GM23338 (cell line): Measurements from ENCODE around the gene SMTNL1. TPM values are rescaled to one million over a fixed set of nuclear protein-coding genes. Genes with fewer than 3 reads are reported as not detected.

Source experiments
- ATAC-seq: fragments of 200-7000 bp; cut with Tn5 transposase; 3 replicates; pipeline ENCODE4 v1.9.1; 2020
- DNase-seq: peaks from one replicate; pipeline ENCODE4 v3.0.0-alpha.2; 2015; ENCODE audit warnings: low spot score
- H2AFZ ChIP-seq: fragments of 200-600 bp; sonication (generic); 2 replicates; pipeline ENCODE4 v1.8.0; 2016; ENCODE audit warnings: antibody characterized with exemption, mild to moderate bottlenecking, moderate library complexity
- H3F3A ChIP-seq: fragments of 200-600 bp; sonication (generic); replicated peaks from 2 replicates; pipeline ENCODE4 v1.8.0; 2017; ENCODE audit warnings: antibody characterized with exemption, mixed run types, low read depth
- H3K27ac ChIP-seq: fragments of 200-600 bp; sonication (generic); 2 replicates; pipeline ENCODE4 v1.6.1; 2016; ENCODE audit warnings: low read depth
- H3K27me3 ChIP-seq: fragments of 200-600 bp; sonication (generic); 2 replicates; pipeline ENCODE4 v1.8.0; 2016; ENCODE audit warnings: mild to moderate bottlenecking, mixed run types, moderate library complexity; ENCODE audit not compliant: insufficient read depth
- H3K36me3 ChIP-seq: fragments of 200-600 bp; sonication (generic); 2 replicates; pipeline ENCODE4 v1.8.0; 2016; ENCODE audit warnings: mild to moderate bottlenecking; ENCODE audit not compliant: insufficient read depth
- H3K4me1 ChIP-seq: fragments of 200-600 bp; sonication (generic); 2 replicates; pipeline ENCODE4 v1.8.0; 2016; ENCODE audit warnings: mild to moderate bottlenecking, moderate library complexity; ENCODE audit not compliant: insufficient read depth
- H3K4me2 ChIP-seq: fragments of 200-600 bp; sonication (generic); 2 replicates; pipeline ENCODE4 v1.7.1; 2017; ENCODE audit warnings: mixed run types
- H3K4me3 ChIP-seq: fragments of 200-600 bp; sonication (generic); 2 replicates; pipeline ENCODE4 v1.6.1; 2016; ENCODE audit warnings: mixed run types
- H3K79me2 ChIP-seq: fragments of 200-600 bp; sonication (generic); replicated peaks from 2 replicates; pipeline ENCODE4 v1.8.0; 2017; ENCODE audit warnings: mild to moderate bottlenecking; ENCODE audit not compliant: insufficient read depth
- H3K9me2 ChIP-seq: fragments of 200-600 bp; sonication (generic); 2 replicates; pipeline ENCODE4 v1.8.0; 2017; ENCODE audit not compliant: insufficient read depth
- H4K20me1 ChIP-seq: fragments of 200-600 bp; sonication (generic); replicated peaks from 2 replicates; pipeline ENCODE4 v1.8.0; 2017; ENCODE audit warnings: mild to moderate bottlenecking; ENCODE audit not compliant: insufficient read depth
- H3K27ac Mint-ChIP-seq: 2 replicates; pipeline ENCODE4 v1.8.0; 2020; ENCODE audit warnings: inconsistent platforms, mild to moderate bottlenecking, moderate library complexity, mixed read lengths
- H3K27me3 Mint-ChIP-seq: 3 replicates; pipeline ENCODE4 v1.8.0; 2022; ENCODE audit warnings: low read depth, mild to moderate bottlenecking, moderate library complexity, mixed read lengths, inconsistent platforms; ENCODE audit not compliant: insufficient read depth, poor library complexity
- H3K36me3 Mint-ChIP-seq: 3 replicates; pipeline ENCODE4 v1.8.0; 2021; ENCODE audit warnings: low read depth, mild to moderate bottlenecking, inconsistent platforms, moderate library complexity, mixed read lengths
- H3K4me1 Mint-ChIP-seq: 3 replicates; pipeline ENCODE4 v1.8.0; 2020; ENCODE audit warnings: mild to moderate bottlenecking, inconsistent platforms, mixed read lengths
- H3K4me3 Mint-ChIP-seq: 3 replicates; pipeline ENCODE4 v1.8.0; 2021; ENCODE audit warnings: moderate library complexity, mild to moderate bottlenecking, inconsistent platforms, mixed read lengths
- H3K9me3 Mint-ChIP-seq: 3 replicates; pipeline ENCODE4 v1.8.0; 2020; ENCODE audit warnings: moderate library complexity, mild to moderate bottlenecking, inconsistent platforms, mixed read lengths
- JUNB ChIP-seq: IDR thresholded peaks from one replicate; pipeline ENCODE4 v1.6.1; 2016; ENCODE audit warnings: antibody characterized with exemption; ENCODE audit not compliant: unreplicated experiment
- POLR2AphosphoS5 ChIP-seq: IDR thresholded peaks from 2 replicates; pipeline ENCODE4 v1.6.1; 2016; ENCODE audit warnings: antibody characterized with exemption, low read depth
- STAT1 ChIP-seq: IDR thresholded peaks from one replicate; pipeline ENCODE4 v1.6.1; 2016; ENCODE audit warnings: antibody characterized with exemption; ENCODE audit not compliant: unreplicated experiment
- ZNF114 ChIP-seq: fragments of 250-450 bp; sonication (Bioruptor Pico); IDR thresholded peaks from 2 replicates; pipeline ENCODE4 v1.5.0; 2020; ENCODE audit warnings: mild to moderate bottlenecking, moderate library complexity
- ZNF331 ChIP-seq: fragments of 250-450 bp; sonication (Bioruptor Pico); IDR thresholded peaks from 2 replicates; pipeline ENCODE4 v1.5.0; 2020; ENCODE audit warnings: low read depth, mild to moderate bottlenecking, moderate library complexity
- polyA plus RNA-seq: library from polyadenylated mRNA; unstranded; fragments of >200 nt; fragmentation: Nextera tagmentation; extraction: Ambion mirVana; gene quantifications from 2 replicates; pipeline ENCODE4 v1.2.1, GENCODE V29; 2016
- total RNA-seq: library from RNA; depleted of rRNA; stranded (reverse); fragments of >200 nt; shearing (Covaris generic); gene quantifications from 2 replicates; pipeline ENCODE4 v1.2.3, GENCODE V29; 2014
- TF ChIP-seq, protein P1 (sequence below): fragments of 250-450 bp; sonication (Bioruptor Pico); IDR thresholded peaks from 2 replicates; pipeline ENCODE4 v1.5.0; 2020; ENCODE audit warnings: mild to moderate bottlenecking, moderate library complexity
- TF ChIP-seq, protein P2 (sequence below): IDR thresholded peaks from one replicate; pipeline ENCODE4 v1.6.1; 2018; ENCODE audit warnings: antibody characterized with exemption; ENCODE audit not compliant: unreplicated experiment
- TF ChIP-seq, protein P3 (sequence below): IDR thresholded peaks from 2 replicates; pipeline ENCODE4 v1.6.1; 2016; ENCODE audit warnings: antibody characterized with exemption

Gene SMTNL1
- total and polyA plus RNA-seq, 2 experiments from 2014 or later = 0.31 to 0.70 TPM

DNA sequence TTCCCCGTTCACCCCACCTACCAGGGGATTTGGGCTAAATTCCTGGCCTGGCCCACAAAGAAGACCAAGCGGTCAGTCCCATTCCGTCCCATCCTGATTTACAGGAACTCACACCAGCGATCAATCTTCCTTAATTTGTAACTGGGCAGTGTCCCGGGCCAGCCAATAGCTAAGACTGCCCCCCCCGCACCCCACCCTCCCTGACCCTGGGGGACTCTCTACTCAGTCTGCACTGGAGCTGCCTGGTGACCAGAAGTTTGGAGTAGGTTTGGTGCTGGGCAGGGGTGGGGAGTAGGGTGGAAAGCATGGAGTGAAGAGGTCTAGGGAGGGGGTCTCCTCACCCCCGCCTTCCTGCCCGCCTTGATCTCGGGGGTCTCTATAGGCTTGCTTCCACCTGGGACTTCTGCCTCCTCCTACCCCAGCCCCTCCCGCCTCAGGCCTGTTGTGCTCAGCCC lies 60.1 kb downstream of the SMTNL1 start, which contains the start of gene SERPING1:
SERPING1 (plus strand) TSS at position 225 of the 455 bp plus-strand sequence. CDS start 586 bp downstream, outside the sequence.
- ATAC-seq = peak; percentile 64
- H3K27ac ChIP-seq = peak within 1 kb of the TSS; percentile 92

More for the DNA sequence above, 60.1 kb downstream of the SMTNL1 start, which contains the start of gene SERPING1:
- Histone ChIP-seq H3K9me2 (no peaks in the 10 kb centered on the region), H2AFZ (peak within 1 kb of the TSS; percentile 96), H3K4me3 (peak within 1 kb of the TSS; percentile 64), H4K20me1 (no peaks in the 10 kb centered on the region), H3K27me3 (no peaks in the 10 kb centered on the region), H3K4me1 (peaks cover 11% of the 10 kb centered on the region), H3K4me2 (peak within 1 kb of the TSS; percentile 93), H3K36me3 (no peaks in the 10 kb centered on the region), H3F3A (peaks cover 17% of the 10 kb centered on the region), H3K79me2 (0 out of 2 replicates have a peak, but pooled peaks cover 3% of the 10 kb centered on the region)
- peaks cover 27% of the 10 kb centered on the region for H3K36me3 Mint-ChIP-seq
- peak; percentile 66 for DNase-seq
- peak within 1 kb of the TSS; percentile 92 for H3K27ac Mint-ChIP-seq
- H3K27me3 Mint-ChIP-seq = peaks cover 18% of the 10 kb centered on the region
- no peaks in the 10 kb centered on the region for H3K9me3 Mint-ChIP-seq
- peak within 1 kb of the TSS; percentile 81 for H3K4me3 Mint-ChIP-seq
- TF ChIP-seq, protein P1, sequence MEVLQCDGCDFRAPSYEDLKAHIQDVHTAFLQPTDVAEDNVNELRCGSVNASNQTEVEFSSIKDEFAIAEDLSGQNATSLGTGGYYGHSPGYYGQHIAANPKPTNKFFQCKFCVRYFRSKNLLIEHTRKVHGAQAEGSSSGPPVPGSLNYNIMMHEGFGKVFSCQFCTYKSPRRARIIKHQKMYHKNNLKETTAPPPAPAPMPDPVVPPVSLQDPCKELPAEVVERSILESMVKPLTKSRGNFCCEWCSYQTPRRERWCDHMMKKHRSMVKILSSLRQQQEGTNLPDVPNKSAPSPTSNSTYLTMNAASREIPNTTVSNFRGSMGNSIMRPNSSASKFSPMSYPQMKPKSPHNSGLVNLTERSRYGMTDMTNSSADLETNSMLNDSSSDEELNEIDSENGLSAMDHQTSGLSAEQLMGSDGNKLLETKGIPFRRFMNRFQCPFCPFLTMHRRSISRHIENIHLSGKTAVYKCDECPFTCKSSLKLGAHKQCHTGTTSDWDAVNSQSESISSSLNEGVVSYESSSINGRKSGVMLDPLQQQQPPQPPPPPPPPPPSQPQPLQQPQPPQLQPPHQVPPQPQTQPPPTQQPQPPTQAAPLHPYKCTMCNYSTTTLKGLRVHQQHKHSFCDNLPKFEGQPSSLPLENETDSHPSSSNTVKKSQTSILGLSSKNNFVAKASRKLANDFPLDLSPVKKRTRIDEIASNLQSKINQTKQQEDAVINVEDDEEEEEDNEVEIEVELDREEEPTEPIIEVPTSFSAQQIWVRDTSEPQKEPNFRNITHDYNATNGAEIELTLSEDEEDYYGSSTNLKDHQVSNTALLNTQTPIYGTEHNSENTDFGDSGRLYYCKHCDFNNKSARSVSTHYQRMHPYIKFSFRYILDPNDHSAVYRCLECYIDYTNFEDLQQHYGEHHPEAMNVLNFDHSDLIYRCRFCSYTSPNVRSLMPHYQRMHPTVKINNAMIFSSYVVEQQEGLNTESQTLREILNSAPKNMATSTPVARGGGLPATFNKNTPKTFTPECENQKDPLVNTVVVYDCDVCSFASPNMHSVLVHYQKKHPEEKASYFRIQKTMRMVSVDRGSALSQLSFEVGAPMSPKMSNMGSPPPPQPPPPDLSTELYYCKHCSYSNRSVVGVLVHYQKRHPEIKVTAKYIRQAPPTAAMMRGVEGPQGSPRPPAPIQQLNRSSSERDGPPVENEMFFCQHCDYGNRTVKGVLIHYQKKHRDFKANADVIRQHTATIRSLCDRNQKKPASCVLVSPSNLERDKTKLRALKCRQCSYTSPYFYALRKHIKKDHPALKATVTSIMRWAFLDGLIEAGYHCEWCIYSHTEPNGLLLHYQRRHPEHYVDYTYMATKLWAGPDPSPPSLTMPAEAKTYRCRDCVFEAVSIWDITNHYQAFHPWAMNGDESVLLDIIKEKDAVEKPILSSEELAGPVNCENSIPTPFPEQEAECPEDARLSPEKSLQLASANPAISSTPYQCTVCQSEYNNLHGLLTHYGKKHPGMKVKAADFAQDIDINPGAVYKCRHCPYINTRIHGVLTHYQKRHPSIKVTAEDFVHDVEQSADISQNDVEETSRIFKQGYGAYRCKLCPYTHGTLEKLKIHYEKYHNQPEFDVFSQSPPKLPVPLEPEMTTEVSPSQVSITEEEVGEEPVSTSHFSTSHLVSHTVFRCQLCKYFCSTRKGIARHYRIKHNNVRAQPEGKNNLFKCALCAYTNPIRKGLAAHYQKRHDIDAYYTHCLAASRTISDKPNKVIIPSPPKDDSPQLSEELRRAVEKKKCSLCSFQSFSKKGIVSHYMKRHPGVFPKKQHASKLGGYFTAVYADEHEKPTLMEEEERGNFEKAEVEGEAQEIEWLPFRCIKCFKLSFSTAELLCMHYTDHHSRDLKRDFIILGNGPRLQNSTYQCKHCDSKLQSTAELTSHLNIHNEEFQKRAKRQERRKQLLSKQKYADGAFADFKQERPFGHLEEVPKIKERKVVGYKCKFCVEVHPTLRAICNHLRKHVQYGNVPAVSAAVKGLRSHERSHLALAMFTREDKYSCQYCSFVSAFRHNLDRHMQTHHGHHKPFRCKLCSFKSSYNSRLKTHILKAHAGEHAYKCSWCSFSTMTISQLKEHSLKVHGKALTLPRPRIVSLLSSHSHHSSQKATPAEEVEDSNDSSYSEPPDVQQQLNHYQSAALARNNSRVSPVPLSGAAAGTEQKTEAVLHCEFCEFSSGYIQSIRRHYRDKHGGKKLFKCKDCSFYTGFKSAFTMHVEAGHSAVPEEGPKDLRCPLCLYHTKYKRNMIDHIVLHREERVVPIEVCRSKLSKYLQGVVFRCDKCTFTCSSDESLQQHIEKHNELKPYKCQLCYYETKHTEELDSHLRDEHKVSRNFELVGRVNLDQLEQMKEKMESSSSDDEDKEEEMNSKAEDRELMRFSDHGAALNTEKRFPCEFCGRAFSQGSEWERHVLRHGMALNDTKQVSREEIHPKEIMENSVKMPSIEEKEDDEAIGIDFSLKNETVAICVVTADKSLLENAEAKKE = no peak
- TF ChIP-seq, protein P2, sequence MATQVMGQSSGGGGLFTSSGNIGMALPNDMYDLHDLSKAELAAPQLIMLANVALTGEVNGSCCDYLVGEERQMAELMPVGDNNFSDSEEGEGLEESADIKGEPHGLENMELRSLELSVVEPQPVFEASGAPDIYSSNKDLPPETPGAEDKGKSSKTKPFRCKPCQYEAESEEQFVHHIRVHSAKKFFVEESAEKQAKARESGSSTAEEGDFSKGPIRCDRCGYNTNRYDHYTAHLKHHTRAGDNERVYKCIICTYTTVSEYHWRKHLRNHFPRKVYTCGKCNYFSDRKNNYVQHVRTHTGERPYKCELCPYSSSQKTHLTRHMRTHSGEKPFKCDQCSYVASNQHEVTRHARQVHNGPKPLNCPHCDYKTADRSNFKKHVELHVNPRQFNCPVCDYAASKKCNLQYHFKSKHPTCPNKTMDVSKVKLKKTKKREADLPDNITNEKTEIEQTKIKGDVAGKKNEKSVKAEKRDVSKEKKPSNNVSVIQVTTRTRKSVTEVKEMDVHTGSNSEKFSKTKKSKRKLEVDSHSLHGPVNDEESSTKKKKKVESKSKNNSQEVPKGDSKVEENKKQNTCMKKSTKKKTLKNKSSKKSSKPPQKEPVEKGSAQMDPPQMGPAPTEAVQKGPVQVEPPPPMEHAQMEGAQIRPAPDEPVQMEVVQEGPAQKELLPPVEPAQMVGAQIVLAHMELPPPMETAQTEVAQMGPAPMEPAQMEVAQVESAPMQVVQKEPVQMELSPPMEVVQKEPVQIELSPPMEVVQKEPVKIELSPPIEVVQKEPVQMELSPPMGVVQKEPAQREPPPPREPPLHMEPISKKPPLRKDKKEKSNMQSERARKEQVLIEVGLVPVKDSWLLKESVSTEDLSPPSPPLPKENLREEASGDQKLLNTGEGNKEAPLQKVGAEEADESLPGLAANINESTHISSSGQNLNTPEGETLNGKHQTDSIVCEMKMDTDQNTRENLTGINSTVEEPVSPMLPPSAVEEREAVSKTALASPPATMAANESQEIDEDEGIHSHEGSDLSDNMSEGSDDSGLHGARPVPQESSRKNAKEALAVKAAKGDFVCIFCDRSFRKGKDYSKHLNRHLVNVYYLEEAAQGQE = no peak
- TF ChIP-seq JUNB (no peak), ZNF114 (CRISPR knock-in tag) (no peak), POLR2AphosphoS5 (peak; percentile 20; the same call in 1 of the 2 replicates), STAT1 (no peak), ZNF331 (CRISPR knock-in tag) (no peak)
- TF ChIP-seq, protein P3, sequence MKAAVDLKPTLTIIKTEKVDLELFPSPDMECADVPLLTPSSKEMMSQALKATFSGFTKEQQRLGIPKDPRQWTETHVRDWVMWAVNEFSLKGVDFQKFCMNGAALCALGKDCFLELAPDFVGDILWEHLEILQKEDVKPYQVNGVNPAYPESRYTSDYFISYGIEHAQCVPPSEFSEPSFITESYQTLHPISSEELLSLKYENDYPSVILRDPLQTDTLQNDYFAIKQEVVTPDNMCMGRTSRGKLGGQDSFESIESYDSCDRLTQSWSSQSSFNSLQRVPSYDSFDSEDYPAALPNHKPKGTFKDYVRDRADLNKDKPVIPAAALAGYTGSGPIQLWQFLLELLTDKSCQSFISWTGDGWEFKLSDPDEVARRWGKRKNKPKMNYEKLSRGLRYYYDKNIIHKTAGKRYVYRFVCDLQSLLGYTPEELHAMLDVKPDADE = no peak
- peaks cover 38% of the 10 kb centered on the region for H3K4me1 Mint-ChIP-seq
